G401 (cell line): Measurements from ENCODE around the gene FBXW4. TPM values are rescaled to one million over a fixed set of nuclear protein-coding genes. Genes with fewer than 3 reads are reported as not detected.
A peak's percentile ranks its signal among the peaks of the same experiment; 100 is the strongest.

Experiments
- DNase-seq: peaks from one replicate; pipeline ENCODE4 v3.0.0-alpha.2; 2015; ENCODE audit warnings: low spot score
- in situ Hi-C: cut with HindIII; loops from 2 replicates; pipeline ENCODE4 v1.10.0; 2016; ENCODE audit warnings: low sequenced_read_pairs, mixed read lengths
- total RNA-seq: library from RNA; depleted of rRNA; stranded (reverse); fragments of >200 nt; shearing (Covaris generic); gene quantifications from 2 replicates; pipeline ENCODE4 v1.2.3, GENCODE V29; 2014; rRNA removed

FBXW4 gene
- total RNA-seq, result 32.1 and 48.9 TPM in 2 replicates

GRCh38 chr10:101694674-101695403 lies at the start of gene FBXW4:
TSS of gene FBXW4 (minus strand) at chr10:101695170. CDS start at chr10:101695105, 65 bp downstream.
- peak; percentile 66 for DNase-seq
- in situ Hi-C loops, result loop anchor here (5.0 kb wide), 1 partner anchor 43 kb away; no protein-coding TSS in a partner anchor

- DNase-seq, result no peak
- in situ Hi-C loops, result no loop called here
These were observed 49.3 kb upstream of the FBXW4 start for GRCh38 chr10:101744267-101744666.

- in situ Hi-C loops, result no loop called here
- no peak for DNase-seq
These were observed 47.0 kb upstream of the FBXW4 start for GRCh38 chr10:101741938-101742337.

- DNase-seq, result no peak
- in situ Hi-C loops, result no loop called here
These were observed 41.7 kb upstream of the FBXW4 start for GRCh38 chr10:101736666-101737065.

- in situ Hi-C loops, result no loop called here
- DNase-seq, result no peak
These were observed 37.1 kb upstream of the FBXW4 start for GRCh38 chr10:101732096-101732495.

GRCh38 chr10:101726115-101726387 lies 31.1 kb upstream of the FBXW4 start:
- in situ Hi-C loops, result no loop called here
- no peak for DNase-seq

- in situ Hi-C loops, result no loop called here
- no peak for DNase-seq
These were observed 30.5 kb upstream of the FBXW4 start for GRCh38 chr10:101725296-101726114.

GRCh38 chr10:101724446-101724845 lies 29.5 kb upstream of the FBXW4 start:
- in situ Hi-C loops, result no loop called here
- no peak for DNase-seq

GRCh38 chr10:101723176-101723575 lies 28.2 kb upstream of the FBXW4 start:
- in situ Hi-C loops, result no loop called here
- DNase-seq, result no peak

GRCh38 chr10:101721806-101722205 lies 26.8 kb upstream of the FBXW4 start:
- in situ Hi-C loops, result no loop called here
- no peak for DNase-seq

GRCh38 chr10:101720606-101721230 lies 25.7 kb upstream of the FBXW4 start:
- DNase-seq, result no peak
- in situ Hi-C loops, result no loop called here

- in situ Hi-C loops, result no loop called here
- DNase-seq, result no peak
These were observed 23.8 kb upstream of the FBXW4 start for GRCh38 chr10:101718690-101719275.

- no peak for DNase-seq
These were observed 22.1 kb upstream of the FBXW4 start for GRCh38 chr10:101716891-101717659.

GRCh38 chr10:101712997-101713396 lies 18.0 kb upstream of the FBXW4 start:
- in situ Hi-C loops, result no loop called here
- DNase-seq, result no peak

More at GRCh38 chr10:101716891-101717659, 22.1 kb upstream of the FBXW4 start:
- in situ Hi-C loops, result no loop called here

- no peak for DNase-seq
- in situ Hi-C loops, result no loop called here
These were observed 15.8 kb upstream of the FBXW4 start for GRCh38 chr10:101710793-101711192.

GRCh38 chr10:101710059-101710695 lies 15.2 kb upstream of the FBXW4 start:
- DNase-seq, result no peak
- in situ Hi-C loops, result no loop called here

- DNase-seq, result no peak
- in situ Hi-C loops, result no loop called here
These were observed 14.5 kb upstream of the FBXW4 start for GRCh38 chr10:101709359-101710058.

- DNase-seq, result no peak
- in situ Hi-C loops, result no loop called here
These were observed 13.9 kb upstream of the FBXW4 start for GRCh38 chr10:101708870-101709269.
